Stimulated activated CD4-positive, alpha-beta T cell treated with anti-CD3 and anti-CD28 coated beads, TNF-alpha, amount 100 ng/mL, for 48 hours (primary cell): Measurements from ENCODE around the gene HSD17B2.

ENCODE experiments used
- DNase-seq, 3 donors: peaks; one replicate each; pipeline ENCODE4 v3.0.0-alpha.2; 2020; ENCODE audit warnings: low read depth in 3 of 3

HSD17B2 gene

DNA sequence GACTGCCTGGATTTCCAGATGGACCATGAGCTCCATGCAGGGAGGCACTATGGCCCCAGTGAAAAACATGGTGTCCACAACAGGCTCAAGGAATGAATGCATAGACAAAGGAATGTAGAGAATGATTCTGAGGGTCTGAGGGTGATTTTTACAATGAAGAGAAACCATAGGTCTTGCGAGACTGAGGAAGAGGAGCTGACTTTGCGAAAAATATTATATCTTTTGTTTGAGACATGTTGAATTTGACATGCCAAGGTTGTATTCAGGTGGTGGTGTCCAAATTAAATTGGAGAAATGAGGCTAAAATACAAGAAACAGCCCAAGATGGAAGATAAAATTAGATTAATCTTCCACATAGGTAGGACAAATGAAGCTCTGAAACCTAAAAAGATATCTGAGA is 12.7 kb downstream of the HSD17B2 start:
- DNase-seq = no peak

DNA sequence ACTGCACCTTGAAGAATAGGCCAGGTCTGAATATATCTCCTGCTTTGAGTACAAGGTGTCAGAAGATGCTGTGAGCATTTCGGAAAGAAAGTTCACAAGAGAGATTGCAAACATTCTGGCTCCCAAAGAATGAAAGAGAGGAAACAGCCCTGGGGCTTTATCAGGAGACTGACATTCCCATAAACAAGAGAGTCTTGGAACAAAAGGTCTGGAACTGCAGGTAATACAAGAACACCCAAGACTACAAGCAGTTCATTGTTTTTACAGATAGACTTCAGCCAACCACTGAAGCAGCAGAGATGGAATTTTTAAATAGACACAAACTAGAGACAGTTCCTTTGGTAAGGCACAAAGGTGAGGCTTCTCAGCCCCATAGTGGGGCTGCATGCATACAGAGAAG is 14.4 kb downstream of the HSD17B2 start:
- DNase-seq = no peak

DNA sequence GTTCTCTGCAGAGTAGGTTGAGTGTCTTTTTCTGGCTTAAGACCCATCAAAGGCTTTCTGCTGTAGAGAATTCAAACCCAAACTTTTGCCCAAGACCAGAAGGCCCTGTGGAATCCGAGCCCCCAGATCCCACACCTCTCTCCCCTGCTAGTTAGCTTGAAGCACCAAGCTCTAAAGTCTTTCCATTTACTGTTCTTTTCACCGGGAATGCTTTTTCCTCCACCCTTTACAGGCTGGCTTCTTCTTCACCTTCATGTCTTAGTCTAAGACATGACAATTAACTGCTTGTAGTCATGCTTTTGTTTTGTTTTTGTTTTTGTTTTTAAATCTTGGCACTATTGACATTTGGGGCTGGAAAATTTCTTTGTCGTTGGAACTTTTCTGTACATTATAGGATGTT is 15.5 kb downstream of the HSD17B2 start:
- DNase-seq = no peak

DNA sequence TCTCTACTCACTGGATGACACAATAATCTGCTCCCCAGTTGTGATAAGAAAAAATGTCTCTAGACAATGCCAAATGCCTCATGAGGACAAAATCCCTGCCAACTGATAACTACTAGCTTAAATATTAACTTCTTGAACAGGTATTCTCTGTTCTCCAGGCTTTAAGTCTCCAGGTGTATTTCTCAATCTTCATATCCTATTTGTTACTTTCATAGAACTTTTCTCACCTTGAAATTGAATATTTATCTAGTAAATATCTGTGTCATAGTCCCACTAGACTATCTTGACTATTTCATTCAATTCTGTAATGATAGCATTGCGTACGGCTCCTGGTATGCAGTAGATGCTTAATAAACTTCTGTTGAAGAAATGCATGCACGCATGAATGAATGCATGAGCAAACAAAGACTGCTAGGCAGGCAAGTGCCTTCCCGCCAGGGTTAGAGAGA is 15.9 kb downstream of the HSD17B2 start:
- DNase-seq = no peak

DNA sequence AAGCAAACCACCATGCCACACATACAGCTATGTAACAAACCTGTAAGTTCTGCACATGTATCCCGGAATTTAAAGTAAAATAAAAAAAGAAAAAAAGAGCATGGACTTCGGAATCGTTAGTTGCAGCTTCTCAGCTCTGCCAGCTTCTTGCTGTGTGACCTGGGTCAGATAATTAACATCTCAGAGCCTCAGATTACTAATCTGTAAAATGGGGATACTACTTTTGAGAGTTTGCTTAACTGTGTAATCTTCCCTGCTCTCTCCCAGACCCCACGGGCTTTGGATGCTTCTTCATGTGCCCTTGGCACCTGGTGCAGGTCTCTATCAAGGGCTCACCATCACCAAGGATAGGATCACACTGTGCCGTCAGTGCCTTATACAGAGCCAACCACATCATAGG is 16.6 kb downstream of the HSD17B2 start:
- DNase-seq = no peak

DNA sequence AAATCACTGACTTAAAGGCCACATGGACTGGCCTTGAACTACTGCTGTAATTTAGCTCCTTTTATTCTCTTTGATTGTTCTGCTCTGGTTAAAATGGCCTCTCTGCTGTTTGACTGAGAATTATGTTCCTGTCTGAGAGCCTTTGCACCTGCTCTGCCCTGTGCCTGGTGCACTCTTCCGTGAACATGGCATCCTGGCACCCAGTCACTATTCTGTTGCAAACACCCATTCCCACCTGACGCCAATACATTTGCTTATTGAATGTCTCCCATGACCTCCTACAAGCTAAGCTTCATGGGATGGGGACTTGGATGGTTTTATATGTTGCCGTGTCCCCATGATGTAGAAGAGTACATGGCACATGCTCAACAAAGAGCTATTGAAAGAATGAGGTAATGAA is 20.1 kb downstream of the HSD17B2 start:
- no peak for DNase-seq

DNA sequence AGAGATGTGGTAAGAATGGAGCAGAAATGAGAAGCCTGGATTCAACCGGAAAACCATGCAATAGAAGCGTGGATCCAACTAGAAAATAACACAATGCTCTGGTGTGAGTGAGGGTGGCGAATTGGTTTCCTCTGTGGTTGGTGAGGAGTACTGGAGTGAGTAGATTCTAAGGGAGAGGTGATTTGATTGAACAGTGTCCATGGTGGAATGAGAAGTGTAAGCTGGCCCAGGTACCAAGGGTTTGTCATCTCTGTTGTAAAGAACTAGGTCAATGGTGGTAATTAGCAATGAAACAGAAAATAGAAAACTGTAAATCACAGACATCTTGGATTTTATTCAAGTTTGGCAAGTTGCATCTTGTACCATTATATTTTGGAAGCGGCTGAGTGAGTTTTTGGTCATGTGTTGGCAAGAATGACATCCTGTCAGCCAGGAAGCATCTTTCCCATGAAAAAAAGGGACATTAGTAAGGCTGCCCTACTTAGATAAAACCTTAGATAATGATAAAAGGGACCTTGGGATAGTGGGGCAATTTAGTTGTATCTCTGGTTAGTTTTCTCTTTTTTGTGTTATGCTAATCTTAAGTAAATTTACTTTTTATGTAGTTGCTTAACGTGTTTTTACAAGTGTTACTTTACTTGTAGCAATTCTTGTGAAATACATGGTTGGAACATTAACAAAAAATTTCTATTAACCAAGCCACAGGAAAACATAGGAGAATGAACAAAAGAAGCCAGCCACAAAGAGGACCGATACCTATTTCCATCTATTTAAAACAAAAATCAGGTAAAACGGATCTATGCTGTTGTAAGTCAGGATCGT is 20.9 kb downstream of the HSD17B2 start:
- DNase-seq = no peak

DNA sequence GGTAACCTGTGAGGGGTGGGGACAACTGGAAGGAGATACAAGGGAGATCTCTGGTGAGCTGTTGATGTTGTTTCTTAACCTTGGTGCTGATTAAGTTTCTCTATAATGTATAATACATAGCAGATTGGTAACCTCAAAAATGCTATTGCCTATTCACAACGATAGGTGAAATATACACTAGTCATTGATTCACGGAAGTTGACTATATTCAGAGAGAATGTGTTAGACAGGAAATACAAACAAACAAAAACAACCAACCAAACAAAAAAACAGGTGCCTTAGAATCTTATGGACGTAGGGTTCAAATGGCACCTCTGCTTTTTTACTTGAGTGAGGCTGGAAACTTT is 21.5 kb downstream of the HSD17B2 start:
- DNase-seq = no peak

DNA sequence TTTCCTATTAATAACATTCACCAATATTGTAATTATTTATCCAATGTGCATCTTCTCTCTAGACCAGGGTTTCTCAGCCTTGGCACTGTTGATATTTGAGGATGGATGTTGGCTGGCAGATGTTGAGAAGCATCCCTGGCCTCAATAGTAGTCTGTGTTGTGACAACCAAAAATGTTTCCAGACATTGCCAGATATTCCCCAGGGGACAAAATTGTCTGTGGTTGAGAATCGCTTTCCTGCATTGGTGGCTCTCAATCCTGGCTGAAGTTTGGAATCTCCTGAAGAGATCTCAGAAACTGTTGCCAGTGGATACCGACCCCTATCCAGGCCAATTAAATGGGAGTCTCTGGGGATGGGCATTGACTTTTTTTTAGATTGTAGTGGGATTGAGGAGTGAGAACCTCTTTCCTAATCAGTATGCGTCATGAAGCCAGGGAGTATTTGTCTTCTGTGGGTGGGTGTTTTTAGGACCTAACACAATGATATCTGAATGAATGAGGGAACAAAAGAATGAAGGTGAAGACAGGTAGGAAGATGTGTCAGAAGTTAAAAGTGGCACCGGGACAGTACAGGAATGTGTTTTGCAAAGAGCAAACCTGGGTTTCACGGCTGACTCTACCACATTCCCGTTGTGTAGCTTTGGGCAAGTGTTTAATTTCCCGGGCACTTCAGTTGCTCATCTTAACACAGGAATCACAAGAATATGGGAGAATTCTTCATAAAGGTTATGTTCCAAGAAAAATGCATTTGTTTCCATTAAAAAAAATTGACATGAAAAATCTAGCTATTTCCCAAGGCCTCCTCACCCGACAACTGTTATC is 24.3 kb downstream of the HSD17B2 start:
- DNase-seq = no peak

DNA sequence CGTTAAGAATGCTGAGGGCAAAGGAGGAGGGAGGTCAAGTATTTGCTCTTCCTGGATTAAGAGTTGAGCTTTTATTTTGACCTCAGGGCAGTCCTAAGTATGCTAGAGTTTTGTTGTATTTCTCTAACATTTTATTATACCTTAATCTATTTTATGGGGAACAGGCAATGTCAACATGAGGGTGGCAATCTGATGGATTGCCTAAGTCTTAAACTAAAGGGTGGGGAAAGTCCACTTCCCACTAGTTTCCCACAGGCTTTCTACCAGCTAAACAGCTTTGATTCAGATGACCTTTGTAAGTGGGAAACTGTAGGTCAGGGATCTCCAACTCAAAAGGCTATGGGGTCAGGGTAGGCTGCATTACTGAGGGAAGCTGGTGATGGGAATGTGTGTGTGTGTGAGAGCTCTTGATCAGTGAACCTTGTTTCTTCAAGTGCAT is 24.9 kb downstream of the HSD17B2 start:
- DNase-seq = no peak

DNA sequence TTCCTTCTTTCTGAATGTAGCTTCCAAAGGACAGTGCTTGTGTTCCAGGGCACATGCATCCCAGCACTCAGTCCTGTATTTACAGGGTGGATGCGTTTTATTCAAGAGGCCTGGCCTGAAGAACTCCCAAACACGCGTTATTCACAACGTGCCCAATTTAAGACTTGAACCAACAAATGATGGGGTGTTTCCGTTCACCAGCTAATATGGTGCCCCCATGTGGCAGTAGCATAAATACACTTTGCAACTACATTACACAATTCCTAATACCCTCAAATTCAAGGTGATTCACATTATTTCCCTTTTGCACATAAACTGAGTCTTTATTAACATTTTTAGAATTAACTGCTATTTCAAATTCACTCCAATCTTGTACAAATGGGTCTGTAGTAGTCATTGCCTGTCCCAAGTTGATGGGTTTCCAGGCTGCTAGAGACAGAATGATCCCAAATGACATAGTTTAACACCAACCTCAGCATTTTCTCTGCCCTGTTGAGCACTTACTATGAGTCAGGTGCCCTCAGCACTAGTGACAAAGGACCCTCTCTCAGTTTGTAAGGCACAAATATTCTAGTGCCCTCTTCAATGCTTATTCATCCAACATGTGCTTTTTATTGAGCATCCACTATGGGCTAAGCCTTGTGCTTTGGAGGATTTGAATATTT is 26.9 kb downstream of the HSD17B2 start:
- DNase-seq = no peak

DNA sequence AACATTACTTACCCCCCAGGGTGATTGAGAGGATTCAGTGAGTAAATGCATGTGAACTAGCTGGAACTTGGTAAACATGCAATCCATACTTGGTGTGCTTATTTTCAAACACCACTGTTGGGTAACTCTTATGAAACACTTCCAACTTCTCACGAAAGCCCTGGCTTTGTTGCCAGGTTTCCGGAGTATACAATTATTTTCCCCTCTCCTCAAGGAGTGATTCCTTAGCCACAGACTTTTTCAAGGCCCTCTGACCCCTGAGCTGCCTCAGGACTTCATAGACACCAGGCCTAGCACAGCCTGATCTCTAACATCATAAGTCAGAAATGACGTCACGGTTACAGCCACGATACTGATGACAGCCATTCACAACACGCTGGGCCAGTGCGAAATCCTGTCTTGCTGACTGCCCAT is 27.6 kb downstream of the HSD17B2 start:
- no peak for DNase-seq

DNA sequence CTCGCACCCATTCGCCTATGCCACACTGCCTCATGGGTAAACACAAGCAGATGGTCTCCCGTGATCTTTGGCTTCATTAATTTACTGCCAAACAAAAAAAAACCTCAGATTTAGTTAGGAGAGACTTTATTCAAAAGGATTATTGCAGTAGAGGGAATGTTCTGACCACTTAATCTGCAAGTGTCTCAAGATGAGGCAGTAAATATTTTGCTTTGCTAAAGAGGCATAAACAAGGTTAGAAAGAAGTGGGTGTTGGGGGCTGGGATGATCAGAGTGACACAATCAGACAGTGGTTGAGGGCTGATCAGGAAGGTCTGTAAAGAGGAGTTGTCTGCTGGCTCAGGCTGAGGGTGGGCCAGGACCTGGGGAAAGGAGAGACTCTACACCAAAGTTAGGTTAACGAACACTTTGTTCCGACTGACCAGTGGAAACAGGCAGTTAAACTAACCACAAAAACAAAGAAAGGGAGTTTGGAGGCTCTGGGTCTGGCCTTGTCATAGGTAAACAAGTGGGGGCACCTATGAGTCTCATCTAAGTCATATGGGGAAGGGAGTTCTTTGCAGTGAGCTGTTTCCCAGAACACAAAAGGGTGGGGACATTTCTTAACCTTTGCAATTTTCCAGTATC is 28.5 kb downstream of the HSD17B2 start:
- DNase-seq = no peak

DNA sequence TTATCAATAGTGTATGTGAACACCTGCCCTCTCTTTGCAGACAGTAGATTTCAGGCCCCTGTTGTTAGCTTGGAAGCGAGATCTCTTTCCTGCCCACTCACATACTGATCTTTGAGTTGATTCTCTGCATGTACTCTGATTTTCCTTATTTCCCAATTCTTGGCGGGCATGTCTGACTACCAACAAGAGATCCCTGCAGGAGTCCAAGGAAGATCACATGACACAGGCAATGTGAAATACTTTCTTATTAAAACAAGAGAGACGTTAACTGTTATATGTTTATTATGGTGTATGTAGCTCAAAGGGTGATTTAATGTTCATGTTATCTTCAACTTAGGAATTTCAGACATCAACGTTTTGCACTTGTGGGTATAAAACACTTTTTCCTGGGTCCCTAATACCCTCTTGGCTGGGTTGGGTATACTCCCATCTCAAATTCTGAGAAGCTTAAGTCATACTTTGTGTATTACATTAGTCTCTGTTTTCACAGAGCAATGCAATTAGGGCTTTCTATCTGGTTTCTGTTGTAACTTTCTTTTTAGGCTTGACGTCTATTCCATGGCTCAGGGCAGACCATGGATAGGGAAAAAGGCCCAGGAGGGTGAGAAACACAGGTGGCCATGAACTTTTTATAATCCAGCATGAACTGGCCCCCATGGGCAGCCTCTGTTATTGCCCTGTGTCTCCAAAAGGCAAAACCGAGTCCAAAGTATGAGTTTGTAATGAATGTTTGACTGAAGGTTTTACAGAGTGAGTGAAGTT is 32.2 kb downstream of the HSD17B2 start:
- no peak for DNase-seq

DNA sequence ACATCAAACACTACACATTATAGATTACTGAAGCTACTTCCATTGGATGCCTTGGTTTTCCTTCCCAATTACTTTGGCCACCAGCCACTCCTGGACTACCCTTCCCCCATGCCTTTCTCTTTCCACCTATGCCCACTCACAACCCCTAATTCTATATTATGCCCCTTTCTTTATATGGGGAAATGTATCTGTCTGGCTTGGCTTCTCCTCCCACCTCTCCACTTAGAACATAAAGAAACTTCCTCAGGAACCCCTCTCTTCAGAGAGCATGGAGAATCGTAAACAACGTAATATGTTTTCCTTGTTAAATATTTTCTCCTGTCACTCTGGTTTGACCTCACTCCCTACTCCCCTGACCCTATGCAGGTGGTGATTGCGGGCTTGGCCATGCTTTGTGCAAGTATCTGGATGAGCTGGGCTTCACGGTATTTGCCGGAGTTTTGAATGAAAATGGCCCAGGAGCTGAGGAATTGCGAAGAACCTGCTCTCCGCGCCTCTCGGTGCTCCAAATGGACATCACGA is 32.8 kb downstream of the HSD17B2 start:
- no peak for DNase-seq

DNA sequence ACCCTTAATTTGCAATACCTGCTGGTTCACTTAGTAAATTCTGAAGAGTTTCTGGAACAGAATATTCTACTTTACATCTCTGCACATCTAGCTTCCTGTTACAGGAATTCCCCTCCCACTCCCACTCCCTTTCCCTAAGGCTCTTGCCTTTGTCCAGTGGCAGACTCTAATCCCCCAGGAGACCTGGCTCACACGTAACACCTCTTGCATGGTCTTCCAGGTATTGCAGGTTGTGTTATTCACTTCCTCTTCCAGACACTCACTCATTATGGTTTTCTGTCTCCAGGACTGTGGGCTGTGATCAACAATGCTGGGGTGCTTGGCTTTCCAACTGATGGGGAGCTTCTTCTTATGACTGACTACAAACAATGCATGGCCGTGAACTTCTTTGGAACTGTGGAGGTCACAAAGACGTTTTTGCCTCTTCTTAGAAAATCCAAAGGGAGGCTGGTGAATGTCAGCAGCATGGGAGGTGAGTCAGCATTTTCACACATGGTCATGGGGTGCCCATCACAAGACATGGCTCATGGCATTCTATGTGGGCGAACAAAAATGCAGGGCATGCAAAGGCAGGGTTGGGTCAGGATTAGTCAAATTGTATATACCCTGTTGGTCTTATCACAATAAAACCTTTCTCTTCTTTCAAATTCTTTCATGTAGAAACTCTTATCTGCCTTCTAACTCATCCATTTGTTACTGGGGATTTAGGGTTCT is 35.8 kb downstream of the HSD17B2 start:
- no peak for DNase-seq

DNA sequence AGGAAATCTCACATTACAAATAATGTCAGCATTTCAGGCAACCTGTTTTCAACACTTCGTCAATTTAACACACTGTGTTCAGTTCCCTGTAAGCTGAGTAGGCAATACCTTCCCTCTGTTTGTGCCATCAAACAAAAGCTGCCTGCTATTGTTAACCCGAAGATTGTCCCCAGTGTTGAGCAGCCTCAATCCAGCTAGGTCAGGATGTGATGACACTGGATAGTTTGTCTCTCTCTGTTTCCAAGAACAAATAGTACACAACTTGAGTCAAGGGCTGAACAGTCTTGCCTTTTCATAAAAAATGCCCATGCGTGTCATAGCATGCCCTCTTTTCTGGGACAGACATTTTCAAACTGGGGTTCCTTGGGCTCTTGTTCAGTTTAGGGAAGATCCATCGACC is 36.4 kb downstream of the HSD17B2 start:
- no peak for DNase-seq

DNA sequence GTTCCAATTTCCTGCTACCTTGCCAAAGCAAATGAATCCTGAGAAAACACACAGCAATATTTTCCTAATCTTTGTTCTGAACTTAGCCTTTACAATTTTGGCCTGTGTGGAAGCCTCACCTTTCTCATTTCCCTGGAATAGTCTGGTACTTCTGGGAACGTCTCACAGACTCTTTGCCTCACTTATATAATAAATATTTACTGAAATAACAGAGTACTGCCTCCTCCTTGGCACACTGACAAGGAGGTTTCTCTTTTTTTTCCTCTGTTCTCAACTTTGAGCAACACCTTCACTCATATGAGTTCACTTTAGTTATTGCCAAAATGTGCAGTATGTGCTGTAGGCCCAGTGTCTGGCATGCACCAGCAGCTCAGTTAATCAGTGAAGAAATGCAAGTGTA is 37.3 kb downstream of the HSD17B2 start:
- no peak for DNase-seq

DNA sequence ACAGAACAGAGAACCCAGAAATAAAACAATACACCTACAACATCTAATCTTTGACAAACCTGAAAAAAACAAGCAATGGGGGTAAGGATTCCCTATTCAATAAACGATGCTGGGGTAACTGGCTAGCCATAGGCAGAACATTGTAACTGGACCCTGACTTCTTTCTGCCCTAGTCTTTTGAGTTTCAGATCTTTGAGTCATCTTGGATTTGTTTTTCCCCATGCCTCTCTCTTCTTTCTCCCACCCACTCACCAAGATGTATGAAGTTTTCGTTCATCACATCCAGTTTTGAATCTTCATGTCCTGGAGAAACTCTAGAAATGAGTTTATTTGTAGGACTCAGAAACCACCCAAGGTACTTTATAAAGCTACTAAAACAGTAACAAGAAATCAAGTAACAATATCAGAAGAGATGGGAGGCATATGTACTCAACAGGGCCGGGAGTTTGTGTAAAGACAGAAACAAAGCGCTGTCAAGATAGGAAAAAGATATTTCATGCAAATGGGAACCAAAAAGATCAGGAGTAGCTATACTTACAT is 39.0 kb downstream of the HSD17B2 start:
- DNase-seq = no peak

DNA sequence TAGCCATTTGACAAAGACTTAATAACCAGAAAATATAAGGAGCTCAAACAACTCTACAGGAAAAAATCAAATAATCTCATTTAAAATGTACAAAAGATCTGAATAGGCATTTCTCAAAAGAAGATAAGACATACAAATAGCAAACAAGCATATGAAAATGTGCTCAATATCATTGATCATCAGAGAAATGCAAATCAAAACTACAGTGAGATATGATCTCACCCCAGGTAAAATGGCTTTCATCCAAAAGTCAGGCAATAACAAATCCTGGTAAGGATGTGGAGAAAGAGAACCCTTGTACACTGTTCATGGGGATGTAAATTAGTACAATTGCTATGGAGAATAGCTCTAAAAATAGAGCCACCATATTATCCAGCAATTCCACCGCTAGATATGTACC is 43.1 kb downstream of the HSD17B2 start:
- no peak for DNase-seq
